B cell (primary cell): ENCODE data around the gene NANOS1. TPM values are rescaled to one million over a fixed set of nuclear protein-coding genes. Genes with fewer than 3 reads are reported as not detected.

Experiments
- ATAC-seq: fragments of 200-7000 bp; cut with Tn5 transposase; one replicate; pipeline ENCODE4 v1.10.0; 2021; ENCODE audit warnings: low read depth, mild to moderate bottlenecking, moderate number of reproducible peaks, moderate library complexity
- CTCF ChIA-PET: fragments of 350-600 bp; sonication (Branson Sonifier 250); formaldehyde crosslinking; loops from one replicate; lab custom pipeline; 2021; ENCODE audit warnings: antibody characterized with exemption, inconsistent platforms; lab: Charles Lee
- POLR2A ChIA-PET: fragments of 350-600 bp; sonication (Branson Sonifier 250); formaldehyde crosslinking; loops from one replicate; lab custom pipeline; 2021; ENCODE audit warnings: antibody characterized with exemption; lab: Charles Lee
- DNase-seq: peaks from one replicate; pipeline ENCODE4 v3.0.0; 2013
- H2AFZ ChIP-seq: 2 replicates; pipeline ENCODE4 v1.6.1; 2012; ENCODE audit warnings: mild to moderate bottlenecking, low read depth, low read length; ENCODE audit not compliant: insufficient read depth, poor library complexity, severe bottlenecking
- H3K27ac ChIP-seq, 2 donors: 1 replicate in 1 of 2; 2 replicates in 1 of 2; pipeline ENCODE4 v1.5.1; 2012 to 2013; ENCODE audit warnings: low read length in 2 of 2, mild to moderate bottlenecking in 2 of 2, moderate library complexity in 1 of 2
- H3K27me3 ChIP-seq, 4 experiments: fragments of 200-600 bp in 1 of 4; sonication (generic) in 1 of 4; replicated peaks in 1 of 4; 1 replicate in 2 of 4; 2 replicates in 2 of 4; pipeline versions ENCODE4 v1.6.1 to v1.7.0; 2013 to 2016; ENCODE audit warnings: low read length in 3 of 4, mild to moderate bottlenecking in 2 of 4, mixed read lengths in 1 of 4, moderate library complexity in 1 of 4; ENCODE audit not compliant: insufficient read depth in 4 of 4, control insufficient read depth in 3 of 4; ENCODE audit errors: control extremely low read depth in 1 of 4
- H3K36me3 ChIP-seq, 2 experiments: replicated peaks in 1 of 2; 1 replicate in 1 of 2; 2 replicates in 1 of 2; pipeline versions ENCODE4 v1.6.1 to v1.7.1; 2013; ENCODE audit warnings: low read length in 1 of 2; ENCODE audit not compliant: insufficient read depth in 2 of 2, control insufficient read depth in 1 of 2; ENCODE audit errors: control extremely low read depth in 1 of 2, extremely low read depth in 1 of 2
- H3K4me1 ChIP-seq, 2 donors: fragments of 200-600 bp in 1 of 2; sonication (generic) in 1 of 2; 1 replicate in 1 of 2; 2 replicates in 1 of 2; pipeline versions ENCODE4 v1.5.1 to v1.6.1; 2013 to 2017; ENCODE audit warnings: low read length in 2 of 2; ENCODE audit not compliant: control insufficient read depth in 2 of 2, insufficient read depth in 2 of 2
- H3K4me2 ChIP-seq: replicated peaks from 2 replicates; pipeline ENCODE3; 2012; ENCODE audit warnings: mild to moderate bottlenecking, low read depth, low read length; ENCODE audit not compliant: poor library complexity, severe bottlenecking
- H3K4me3 ChIP-seq, 5 experiments: fragments of 200-600 bp in 1 of 5; sonication (generic) in 1 of 5; 1 replicate in 3 of 5; 2 replicates in 2 of 5; pipeline versions ENCODE4 v1.5.1 to v1.7.0; 2011 to 2016; ENCODE audit warnings: low read length in 4 of 5, mild to moderate bottlenecking in 4 of 5, low read depth in 2 of 5, control low read depth in 1 of 5, moderate library complexity in 1 of 5; ENCODE audit not compliant: insufficient read depth in 1 of 5; ENCODE audit errors: control extremely low read depth in 1 of 5, extremely low read depth in 1 of 5
- H3K79me2 ChIP-seq: fragments of 200-600 bp; sonication (generic); one replicate; pipeline ENCODE4 v1.6.0; 2016; ENCODE audit warnings: low read length; ENCODE audit not compliant: control insufficient read depth, insufficient read depth
- H3K9ac ChIP-seq: fragments of 200-600 bp; sonication (generic); 2 replicates; pipeline ENCODE4 v1.6.1; 2017; ENCODE audit warnings: mild to moderate bottlenecking, low read length, moderate library complexity
- H3K9me3 ChIP-seq, 3 donors: one replicate each; pipeline versions ENCODE4 v1.6.1 to v1.7.1; 2013; ENCODE audit warnings: low read length in 2 of 3; ENCODE audit not compliant: control insufficient read depth in 2 of 3, insufficient read depth in 1 of 3; ENCODE audit errors: control extremely low read depth in 1 of 3
- H4K20me1 ChIP-seq: 2 replicates; pipeline ENCODE4 v1.6.0; 2012; ENCODE audit warnings: mild to moderate bottlenecking, low read length; ENCODE audit not compliant: insufficient read depth, control insufficient read depth, poor library complexity, severe bottlenecking
- H3K27ac Mint-ChIP-seq: one replicate; pipeline ENCODE4 v1.8.0; 2021; ENCODE audit warnings: mixed read lengths
- H3K27me3 Mint-ChIP-seq: one replicate; pipeline ENCODE4 v1.8.0; 2021; ENCODE audit warnings: mixed read lengths
- H3K4me1 Mint-ChIP-seq: one replicate; pipeline ENCODE4 v1.8.0; 2021; ENCODE audit warnings: mixed read lengths
- H3K4me3 Mint-ChIP-seq: one replicate; pipeline ENCODE4 v1.8.0; 2021; ENCODE audit warnings: mixed read lengths
- H3K9me3 Mint-ChIP-seq: one replicate; pipeline ENCODE4 v1.8.0; 2022; ENCODE audit warnings: mixed read lengths; ENCODE audit not compliant: insufficient read depth
- EZH2 ChIP-seq: IDR thresholded peaks from 2 replicates; pipeline ENCODE4 v1.6.1; 2012; ENCODE audit warnings: borderline replicate concordance, low read depth, mild to moderate bottlenecking, moderate library complexity, low read length; ENCODE audit not compliant: insufficient read depth, poor library complexity, severe bottlenecking
- WGBS: methylation state at CpG from one replicate; pipeline ENCODE4 v1.1.5; 2013; ENCODE audit warnings: missing lambda C conversion rate; ENCODE audit not compliant: insufficient coverage; 5-methylcytosine and 5-hydroxymethylcytosine counted together
- intact Hi-C: fragments of 100-400 bp; cut with micrococcal nuclease; formaldehyde crosslinking; loops from one replicate; pipeline ENCODE4 v1.10.0; 2022
- polyA plus RNA-seq: library from polyadenylated mRNA; depleted of rRNA; stranded (reverse); fragments of >200 nt; gene quantifications from 2 replicates; pipeline ENCODE4 v1.2.3, GENCODE V29; 2012
- total RNA-seq, 2 donors: library from RNA; stranded (reverse); fragments of 120-200 nt in 1 of 2; gene quantifications; 1 replicate in 1 of 2; 2 replicates in 1 of 2; pipeline versions ENCODE4 v1.2.3 to v1.2.4, GENCODE V29; 2013 to 2022
- TF ChIP-seq, protein P1 (sequence below): fragments of 200-600 bp; IDR thresholded peaks from one replicate; pipeline ENCODE4 v1.8.0; 2022; ENCODE audit warnings: antibody characterized with exemption, mild to moderate bottlenecking

The NANOS1 gene
- total and polyA plus RNA-seq, 2 donors (not counting 1 experiment from before 2014, with no cell fraction given) = 0.16 to 0.69 TPM

DNA sequence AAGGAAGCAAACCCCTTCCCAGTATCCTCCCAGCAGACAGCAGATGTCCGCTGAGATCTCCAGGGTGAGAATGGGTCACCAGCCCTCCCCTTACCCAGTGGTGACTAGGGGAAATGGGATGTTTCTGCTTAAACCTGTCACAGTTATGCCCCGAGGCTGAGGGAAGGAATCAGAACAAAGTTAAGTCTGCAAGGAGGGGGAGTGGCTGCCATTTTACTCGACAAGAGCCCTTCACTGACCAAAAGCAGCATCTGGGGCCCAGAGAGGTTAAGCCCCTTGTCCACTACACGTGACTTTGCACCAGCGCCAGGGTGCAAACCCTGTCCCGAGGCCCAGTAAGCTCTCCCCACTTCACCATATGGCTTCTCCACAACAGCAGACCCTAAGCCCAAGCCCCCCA, 4.6 kb upstream of the NANOS1 start:
- no peak overlapping the region for H3K27ac Mint-ChIP-seq
- ChIA-PET CTCF (no interaction called here), POLR2A (no interaction called here)
- H3K4me1 Mint-ChIP-seq = peaks cover 5% of the 10 kb centered on the region
- intact Hi-C loops = no loop called here
- TF ChIP-seq, protein P1, sequence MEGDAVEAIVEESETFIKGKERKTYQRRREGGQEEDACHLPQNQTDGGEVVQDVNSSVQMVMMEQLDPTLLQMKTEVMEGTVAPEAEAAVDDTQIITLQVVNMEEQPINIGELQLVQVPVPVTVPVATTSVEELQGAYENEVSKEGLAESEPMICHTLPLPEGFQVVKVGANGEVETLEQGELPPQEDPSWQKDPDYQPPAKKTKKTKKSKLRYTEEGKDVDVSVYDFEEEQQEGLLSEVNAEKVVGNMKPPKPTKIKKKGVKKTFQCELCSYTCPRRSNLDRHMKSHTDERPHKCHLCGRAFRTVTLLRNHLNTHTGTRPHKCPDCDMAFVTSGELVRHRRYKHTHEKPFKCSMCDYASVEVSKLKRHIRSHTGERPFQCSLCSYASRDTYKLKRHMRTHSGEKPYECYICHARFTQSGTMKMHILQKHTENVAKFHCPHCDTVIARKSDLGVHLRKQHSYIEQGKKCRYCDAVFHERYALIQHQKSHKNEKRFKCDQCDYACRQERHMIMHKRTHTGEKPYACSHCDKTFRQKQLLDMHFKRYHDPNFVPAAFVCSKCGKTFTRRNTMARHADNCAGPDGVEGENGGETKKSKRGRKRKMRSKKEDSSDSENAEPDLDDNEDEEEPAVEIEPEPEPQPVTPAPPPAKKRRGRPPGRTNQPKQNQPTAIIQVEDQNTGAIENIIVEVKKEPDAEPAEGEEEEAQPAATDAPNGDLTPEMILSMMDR = no peak
- TF ChIP-seq EZH2 = no peak
- H3K27me3 Mint-ChIP-seq = peaks cover 40% of the 10 kb centered on the region
- H3K27ac ChIP-seq = no peak overlapping the region
- no peak for ATAC-seq
- WGBS = 60% methylated on average over 5 of the region's 6 CpGs
- no peak overlapping the region for H3K9ac ChIP-seq
- H3K4me3 Mint-ChIP-seq = no peak overlapping the region
- H3K36me3 ChIP-seq = no peaks in the 10 kb centered on the region
- H3K4me3 ChIP-seq = no peak overlapping the region
- H3K79me2 ChIP-seq = no peaks in the 10 kb centered on the region
- no peak for DNase-seq
- H3K9me3 Mint-ChIP-seq = no peaks in the 10 kb centered on the region
- H3K27me3 ChIP-seq = peaks cover 0 to 36% (median 9%) of the 10 kb centered on the region in 4 experiments
- no peak overlapping the region for H3K4me2 ChIP-seq
- no peaks in the 10 kb centered on the region for H4K20me1 ChIP-seq
- H3K4me1 ChIP-seq = peaks cover 7% of the 10 kb centered on the region in 2 donors
- peaks cover 0 to 3% (median 0%) of the 10 kb centered on the region in 3 donors for H3K9me3 ChIP-seq
- H2AFZ ChIP-seq = no peak overlapping the region

DNA sequence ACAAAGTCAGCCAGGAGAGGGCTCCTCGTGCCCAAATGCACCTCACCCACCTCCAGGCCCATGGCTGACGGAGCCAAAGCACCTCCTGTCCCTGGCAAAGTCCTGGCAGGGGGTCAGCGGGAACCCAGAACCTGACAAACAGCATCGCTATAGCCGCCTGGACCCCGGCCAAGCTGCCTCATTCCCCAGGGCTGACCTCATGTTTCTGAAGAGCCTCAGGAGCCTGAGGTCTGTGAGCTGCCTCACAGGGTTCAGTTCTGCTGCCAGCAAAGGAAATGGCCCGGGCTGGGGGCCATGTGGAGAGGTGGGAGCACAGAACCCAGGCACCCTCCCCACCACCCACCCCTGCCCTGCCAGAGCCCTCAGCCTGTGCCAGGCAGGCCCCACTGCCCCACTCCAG, 4.2 kb upstream of the NANOS1 start:
- Histone ChIP-seq H3K36me3 (no peaks in the 10 kb centered on the region), H3K4me1 (peaks cover 7% of the 10 kb centered on the region in 2 donors), H3K27ac (no peak overlapping the region), H3K27me3 (peaks cover 0 to 36% (median 9%) of the 10 kb centered on the region in 4 experiments), H3K9ac (no peak overlapping the region), H3K79me2 (no peaks in the 10 kb centered on the region), H2AFZ (no peak overlapping the region), H3K9me3 (peaks cover 0 to 3% (median 0%) of the 10 kb centered on the region in 3 donors), H3K4me2 (no peak overlapping the region), H4K20me1 (no peaks in the 10 kb centered on the region), H3K4me3 (no peak overlapping the region)
- no peak for ATAC-seq
- intact Hi-C loops = no loop called here
- TF ChIP-seq, protein P1 = no peak
- TF ChIP-seq EZH2 = no peak
- no peak overlapping the region for H3K4me3 Mint-ChIP-seq
- ChIA-PET POLR2A (no interaction called here), CTCF (no interaction called here)
- peaks cover 37% of the 10 kb centered on the region for H3K27me3 Mint-ChIP-seq
- H3K9me3 Mint-ChIP-seq = no peaks in the 10 kb centered on the region
- 70% methylated on average over 7 of the region's 7 CpGs for WGBS
- peaks cover 5% of the 10 kb centered on the region for H3K4me1 Mint-ChIP-seq
- DNase-seq = no peak
- H3K27ac Mint-ChIP-seq = no peak overlapping the region
